ENCODE data around the gene CCR7. TPM values are rescaled to one million over a fixed set of nuclear protein-coding genes. Genes with fewer than 3 reads are reported as not detected.

The CCR7 gene
- total and polyA plus RNA-seq, 12 donors, result 0.10 to 1.7 (median 0.46) TPM; not detected in 7

DNA sequence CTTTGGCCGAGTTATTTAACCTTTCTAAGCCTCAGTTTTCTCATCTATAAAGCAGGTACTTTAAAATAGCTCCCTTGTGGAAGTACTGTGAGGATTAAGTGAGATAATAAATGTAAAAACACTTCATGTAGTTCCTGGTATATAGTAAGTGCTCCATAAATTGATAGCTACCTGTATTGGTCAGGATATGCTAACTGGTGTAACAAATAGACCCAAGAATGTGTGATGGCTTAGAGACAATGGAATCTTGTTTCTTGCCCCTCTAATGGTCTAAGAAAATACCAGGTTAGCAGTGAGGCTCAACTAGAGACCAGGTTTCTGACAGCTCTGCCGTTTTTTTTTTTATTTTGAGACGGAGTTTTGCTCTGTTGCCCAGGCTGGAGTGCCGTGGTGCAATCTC lies 29.8 kb downstream of the CCR7 start:
- WGBS, 2 donors, result 76 to 88% methylated on average over 4 of the region's 4 CpGs
- peak overlapping the region; percentile 5 to 97 (median 89) for H3K27ac ChIP-seq
- no peaks in the 10 kb centered on the region for H3K9me3 ChIP-seq
- TF ChIP-seq, protein P1, sequence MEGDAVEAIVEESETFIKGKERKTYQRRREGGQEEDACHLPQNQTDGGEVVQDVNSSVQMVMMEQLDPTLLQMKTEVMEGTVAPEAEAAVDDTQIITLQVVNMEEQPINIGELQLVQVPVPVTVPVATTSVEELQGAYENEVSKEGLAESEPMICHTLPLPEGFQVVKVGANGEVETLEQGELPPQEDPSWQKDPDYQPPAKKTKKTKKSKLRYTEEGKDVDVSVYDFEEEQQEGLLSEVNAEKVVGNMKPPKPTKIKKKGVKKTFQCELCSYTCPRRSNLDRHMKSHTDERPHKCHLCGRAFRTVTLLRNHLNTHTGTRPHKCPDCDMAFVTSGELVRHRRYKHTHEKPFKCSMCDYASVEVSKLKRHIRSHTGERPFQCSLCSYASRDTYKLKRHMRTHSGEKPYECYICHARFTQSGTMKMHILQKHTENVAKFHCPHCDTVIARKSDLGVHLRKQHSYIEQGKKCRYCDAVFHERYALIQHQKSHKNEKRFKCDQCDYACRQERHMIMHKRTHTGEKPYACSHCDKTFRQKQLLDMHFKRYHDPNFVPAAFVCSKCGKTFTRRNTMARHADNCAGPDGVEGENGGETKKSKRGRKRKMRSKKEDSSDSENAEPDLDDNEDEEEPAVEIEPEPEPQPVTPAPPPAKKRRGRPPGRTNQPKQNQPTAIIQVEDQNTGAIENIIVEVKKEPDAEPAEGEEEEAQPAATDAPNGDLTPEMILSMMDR (IDR thresholded peaks at IDR 0.05), result no peak
- no peak for ATAC-seq
- intact Hi-C loops (cut with DNase I), result loop anchor here in 5 of 10 donors (2.0 to 10.0 kb wide), 5 partner anchors 137 to 231 kb away; partner anchors contain the start of genes RARA (in 3 of the 5) and GJD3 (in 1 of the 5)
- DNase-seq, result no peak
- peaks cover 29 to 87% (median 71%) of the 10 kb centered on the region in 9 donors for H3K4me1 ChIP-seq
- H3K4me3 ChIP-seq, result no peak overlapping the region
- H3K36me3 ChIP-seq, result no peaks in the 10 kb centered on the region
- no peaks in the 10 kb centered on the region for H3K27me3 ChIP-seq

DNA sequence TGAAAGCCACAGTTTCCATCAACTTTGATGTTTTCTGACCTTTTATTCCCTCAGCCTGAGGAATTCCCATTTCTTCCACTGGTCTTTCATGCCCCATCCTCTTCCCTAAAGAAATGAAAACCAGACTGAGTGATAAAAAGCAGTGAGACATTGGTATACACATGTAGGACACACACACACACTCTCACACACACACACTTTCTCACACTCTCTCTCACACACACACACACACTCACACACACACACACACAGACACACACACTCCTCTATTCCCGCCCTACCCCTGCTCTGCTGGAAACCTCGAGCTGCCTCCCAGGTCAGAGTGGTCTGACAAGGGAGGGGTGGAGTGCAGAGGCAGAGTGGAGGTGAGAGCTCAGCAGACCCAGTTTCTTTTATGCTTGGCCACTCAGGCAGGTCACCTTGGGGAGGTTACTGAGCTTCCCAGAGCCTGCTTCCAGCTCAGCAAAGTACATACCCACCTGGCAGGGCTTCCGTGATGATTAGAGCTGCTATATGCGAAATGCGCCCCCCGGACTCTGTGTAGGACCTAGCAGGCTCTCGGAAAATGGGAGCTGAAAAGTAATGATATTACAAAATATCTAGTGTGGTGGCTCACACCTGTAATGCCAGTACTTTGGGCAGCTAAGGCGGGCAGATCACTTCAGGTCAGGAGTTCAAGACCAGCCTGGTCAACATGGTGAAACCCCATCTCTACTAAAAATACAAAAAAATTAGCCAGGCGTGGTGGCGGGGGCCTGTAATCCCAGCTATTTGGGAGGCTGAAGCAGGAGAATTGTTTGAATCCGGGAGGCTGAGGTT lies 30.7 kb downstream of the CCR7 start:
- DNase-seq (no peak), ATAC-seq (no peak)
- H3K4me3 ChIP-seq, result no peak overlapping the region
- peaks cover 25 to 79% (median 62%) of the 10 kb centered on the region in 9 donors for H3K4me1 ChIP-seq
- H3K27ac ChIP-seq, result peak overlapping the region in 8 of 10 donors; percentile 5 to 97 (median 90)
- no peaks in the 10 kb centered on the region for H3K36me3 ChIP-seq
- intact Hi-C loops (cut with DNase I), result loop anchor here (2.0 to 10.0 kb wide), 11 partner anchors 52 to 232 kb away; partner anchors contain the start of genes GJD3 (in 3 of the 10), IGFBP4 (in 3 of the 10) and RARA (in 3 of the 10)
- no peaks in the 10 kb centered on the region for H3K9me3 ChIP-seq
- no peaks in the 10 kb centered on the region for H3K27me3 ChIP-seq
- TF ChIP-seq, protein P1 (IDR thresholded peaks at IDR 0.05), result no peak
- WGBS, 2 donors, result 86 to 92% methylated on average over 11 of the region's 11 CpGs

DNA sequence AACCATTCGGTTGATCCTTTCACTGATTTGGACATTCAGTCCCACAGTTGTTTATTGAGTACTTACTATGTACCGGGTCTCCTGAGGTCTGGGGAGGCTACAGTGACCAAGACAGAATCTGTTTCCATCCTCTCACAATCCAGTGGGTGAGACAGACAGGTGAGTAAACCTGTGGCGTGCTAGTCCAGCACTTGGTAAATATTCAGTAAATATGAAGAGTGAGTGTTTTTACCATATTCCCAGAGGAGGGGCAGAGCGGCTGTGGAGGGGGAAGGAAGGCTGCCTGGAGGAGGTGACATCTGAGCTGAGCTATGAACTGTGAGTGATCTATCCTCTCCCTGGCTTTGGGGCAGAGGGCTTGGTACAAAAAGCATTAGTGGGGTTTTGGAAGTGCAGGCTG lies 31.4 kb downstream of the CCR7 start:
- H3K4me3 ChIP-seq, result no peak overlapping the region
- 75 to 77% methylated on average over 4 of the region's 4 CpGs for WGBS, 2 donors
- intact Hi-C loops (cut with DNase I), result loop anchor here (1.0 to 10.0 kb wide), 21 partner anchors 27 to 232 kb away; partner anchors contain the start of genes IGFBP4 (in 5 of the 10), GJD3 (in 3 of the 10) and RARA (in 3 of the 10)
- no peaks in the 10 kb centered on the region for H3K36me3 ChIP-seq
- ATAC-seq (no peak), DNase-seq (no peak)
- H3K4me1 ChIP-seq, result peaks cover 22 to 72% (median 60%) of the 10 kb centered on the region in 9 donors
- no peaks in the 10 kb centered on the region for H3K27me3 ChIP-seq
- H3K27ac ChIP-seq, result peak overlapping the region in 9 of 10 donors; percentile 0 to 97 (median 62)
- no peaks in the 10 kb centered on the region for H3K9me3 ChIP-seq
- TF ChIP-seq, protein P1 (IDR thresholded peaks at IDR 0.05), result no peak

DNA sequence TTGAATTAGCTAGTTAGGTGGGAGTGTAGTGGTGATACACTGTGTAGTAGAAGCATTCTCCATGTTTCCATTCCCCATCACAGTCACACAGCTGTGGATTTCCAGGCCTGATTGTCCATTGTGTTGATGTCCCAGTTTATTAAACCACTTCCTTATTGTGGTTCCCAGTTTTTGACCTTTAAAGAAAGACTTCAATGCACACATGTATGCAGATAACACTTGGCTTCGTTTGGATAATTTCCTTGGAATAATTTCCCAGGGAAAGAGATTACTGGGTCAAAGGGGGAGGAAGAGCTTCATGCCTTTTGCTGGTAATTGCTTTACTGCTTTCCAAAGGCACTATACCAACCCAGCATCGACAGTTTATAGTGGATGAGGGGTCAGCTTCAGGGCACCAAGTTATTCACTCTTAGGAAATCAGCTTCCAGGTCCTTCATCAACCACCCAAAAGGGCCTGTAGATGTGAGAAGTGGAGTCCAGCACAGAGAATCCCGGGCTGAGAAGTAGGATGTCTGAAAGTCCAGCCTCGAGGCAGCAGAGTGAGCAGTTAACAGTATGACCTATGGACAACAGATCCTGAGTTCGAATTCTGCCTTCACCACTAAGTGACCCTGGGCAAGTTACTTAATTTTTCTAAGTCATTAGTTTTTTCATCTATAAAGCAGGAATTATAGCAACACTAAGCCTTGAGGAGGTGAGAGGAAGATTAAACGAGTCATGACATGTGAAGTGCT lies 32.6 kb downstream of the CCR7 start:
- no peaks in the 10 kb centered on the region for H3K9me3 ChIP-seq
- TF ChIP-seq, protein P1 (IDR thresholded peaks at IDR 0.05), result no peak
- no peaks in the 10 kb centered on the region for H3K36me3 ChIP-seq
- ATAC-seq (peak; percentile 7 to 50 (median 24)), DNase-seq (no peak)
- H3K27ac ChIP-seq, result peak overlapping the region; percentile 12 to 85 (median 72)
- no peak overlapping the region for H3K4me3 ChIP-seq
- 42 to 52% methylated on average over 6 of the region's 6 CpGs for WGBS, 2 donors
- intact Hi-C loops (cut with DNase I), result loop anchor here (1.0 to 10.0 kb wide), 21 partner anchors 28 to 230 kb away; partner anchors contain the start of genes IGFBP4 (in 5 of the 10), GJD3 (in 3 of the 10) and RARA (in 3 of the 10)
- H3K4me1 ChIP-seq, result peaks cover 15 to 60% (median 49%) of the 10 kb centered on the region in 9 donors
- H3K27me3 ChIP-seq, result no peaks in the 10 kb centered on the region

All from heart right ventricle (tissue), 16 donors.